ENCODE results near the gene SOX8.

DNA sequence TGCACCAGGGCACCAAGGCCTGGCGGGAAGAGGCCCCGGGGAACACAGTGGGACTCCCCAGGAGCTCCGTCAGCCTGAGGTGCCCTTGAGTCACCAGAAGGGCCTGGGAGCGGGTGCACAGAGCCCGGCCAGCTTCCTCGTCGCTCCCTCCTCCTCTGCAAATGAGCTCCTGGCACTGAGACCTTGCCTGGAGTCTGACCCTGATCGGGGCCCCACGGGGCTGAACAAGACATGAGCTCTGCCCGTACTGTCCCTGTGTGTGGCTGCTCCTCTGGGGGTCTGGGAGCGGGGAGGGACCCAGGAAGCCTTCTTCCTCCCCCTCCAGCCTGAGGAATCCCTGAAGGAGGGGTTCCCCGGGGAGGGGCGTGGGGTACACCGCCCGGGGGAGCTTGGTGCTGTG, 54.6 kb downstream of the SOX8 start:
- TF ChIP-seq EP300 (IDR thresholded peaks at IDR 0.05; ENCODE audit: borderline replicate concordance in 1 of 2, control insufficient read depth in 1 of 2, low read depth in 2 of 2, low read length in 2 of 2) = no peak
- TF ChIP-seq, protein P1, sequence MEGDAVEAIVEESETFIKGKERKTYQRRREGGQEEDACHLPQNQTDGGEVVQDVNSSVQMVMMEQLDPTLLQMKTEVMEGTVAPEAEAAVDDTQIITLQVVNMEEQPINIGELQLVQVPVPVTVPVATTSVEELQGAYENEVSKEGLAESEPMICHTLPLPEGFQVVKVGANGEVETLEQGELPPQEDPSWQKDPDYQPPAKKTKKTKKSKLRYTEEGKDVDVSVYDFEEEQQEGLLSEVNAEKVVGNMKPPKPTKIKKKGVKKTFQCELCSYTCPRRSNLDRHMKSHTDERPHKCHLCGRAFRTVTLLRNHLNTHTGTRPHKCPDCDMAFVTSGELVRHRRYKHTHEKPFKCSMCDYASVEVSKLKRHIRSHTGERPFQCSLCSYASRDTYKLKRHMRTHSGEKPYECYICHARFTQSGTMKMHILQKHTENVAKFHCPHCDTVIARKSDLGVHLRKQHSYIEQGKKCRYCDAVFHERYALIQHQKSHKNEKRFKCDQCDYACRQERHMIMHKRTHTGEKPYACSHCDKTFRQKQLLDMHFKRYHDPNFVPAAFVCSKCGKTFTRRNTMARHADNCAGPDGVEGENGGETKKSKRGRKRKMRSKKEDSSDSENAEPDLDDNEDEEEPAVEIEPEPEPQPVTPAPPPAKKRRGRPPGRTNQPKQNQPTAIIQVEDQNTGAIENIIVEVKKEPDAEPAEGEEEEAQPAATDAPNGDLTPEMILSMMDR (IDR thresholded peaks at IDR 0.05 in 2 of 3, conservative IDR thresholded peaks at IDR 0.05 in 1 of 3; ENCODE audit: control insufficient read depth in 2 of 3, extremely low read depth in 1 of 3, insufficient read depth in 1 of 3, low read depth in 3 of 3, low read length in 3 of 3) = no peak
- TF ChIP-seq HDAC2 (IDR thresholded peaks at IDR 0.05) = no peak
- no peak for TF ChIP-seq TAF1 (IDR thresholded peaks at IDR 0.05; ENCODE audit: borderline replicate concordance, low read depth, low read length)
- TF ChIP-seq SMC3 (IDR thresholded peaks at IDR 0.05; ENCODE audit: borderline replicate concordance, low read length) = no peak
- TF ChIP-seq RFX5 (IDR thresholded peaks at IDR 0.05; ENCODE audit: low read depth, low read length) = no peak
- no peak for TF ChIP-seq RAD21 (IDR thresholded peaks at IDR 0.05; ENCODE audit: insufficient read depth, low read depth, low read length)
- TF ChIP-seq, protein P2, sequence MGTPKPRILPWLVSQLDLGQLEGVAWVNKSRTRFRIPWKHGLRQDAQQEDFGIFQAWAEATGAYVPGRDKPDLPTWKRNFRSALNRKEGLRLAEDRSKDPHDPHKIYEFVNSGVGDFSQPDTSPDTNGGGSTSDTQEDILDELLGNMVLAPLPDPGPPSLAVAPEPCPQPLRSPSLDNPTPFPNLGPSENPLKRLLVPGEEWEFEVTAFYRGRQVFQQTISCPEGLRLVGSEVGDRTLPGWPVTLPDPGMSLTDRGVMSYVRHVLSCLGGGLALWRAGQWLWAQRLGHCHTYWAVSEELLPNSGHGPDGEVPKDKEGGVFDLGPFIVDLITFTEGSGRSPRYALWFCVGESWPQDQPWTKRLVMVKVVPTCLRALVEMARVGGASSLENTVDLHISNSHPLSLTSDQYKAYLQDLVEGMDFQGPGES (IDR thresholded peaks at IDR 0.05) = no peak
- TF ChIP-seq NFIC (IDR thresholded peaks at IDR 0.05; ENCODE audit: low read depth, low read length) = no peak
- no peak for TF ChIP-seq PAX8 (IDR thresholded peaks at IDR 0.05)
- no peak for TF ChIP-seq MYB (IDR thresholded peaks at IDR 0.05; ENCODE audit: borderline replicate concordance, low read depth, low read length)

Measured in GM12878 (cell line).